GM12874 (cell line): ENCODE results near the gene PDE4C.
A peak's percentile ranks its signal among the peaks of the same experiment; 100 is the strongest.

Experiments
- TF ChIP-seq, protein P1 (sequence below): IDR thresholded peaks from 2 replicates; pipeline ENCODE4 v1.5.1; 2011; ENCODE audit warnings: low read depth, mild to moderate bottlenecking, control low read depth, low read length, moderate library complexity; ENCODE audit not compliant: insufficient read depth

PDE4C gene

DNA sequence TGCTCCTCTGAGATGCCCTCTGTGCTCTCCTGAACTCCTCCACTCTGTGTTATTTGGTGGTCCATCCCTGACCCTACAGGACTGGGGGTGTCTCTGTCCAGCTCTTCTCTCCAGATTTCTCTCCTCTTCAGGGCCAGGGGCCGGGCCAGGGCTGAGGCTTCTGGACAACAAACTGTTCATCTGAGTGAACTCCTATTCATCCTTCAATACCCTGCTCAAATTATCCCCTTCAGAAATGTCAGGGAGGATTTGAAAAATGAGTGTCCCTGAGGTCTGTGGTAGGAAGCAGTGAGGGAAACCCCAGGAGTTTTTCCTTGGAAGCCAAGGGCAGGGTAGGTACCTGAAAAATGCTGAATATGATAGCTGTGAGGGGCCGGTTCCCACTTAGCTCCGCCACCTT lies 7.6 kb downstream of the PDE4C start:
- TF ChIP-seq, protein P1, sequence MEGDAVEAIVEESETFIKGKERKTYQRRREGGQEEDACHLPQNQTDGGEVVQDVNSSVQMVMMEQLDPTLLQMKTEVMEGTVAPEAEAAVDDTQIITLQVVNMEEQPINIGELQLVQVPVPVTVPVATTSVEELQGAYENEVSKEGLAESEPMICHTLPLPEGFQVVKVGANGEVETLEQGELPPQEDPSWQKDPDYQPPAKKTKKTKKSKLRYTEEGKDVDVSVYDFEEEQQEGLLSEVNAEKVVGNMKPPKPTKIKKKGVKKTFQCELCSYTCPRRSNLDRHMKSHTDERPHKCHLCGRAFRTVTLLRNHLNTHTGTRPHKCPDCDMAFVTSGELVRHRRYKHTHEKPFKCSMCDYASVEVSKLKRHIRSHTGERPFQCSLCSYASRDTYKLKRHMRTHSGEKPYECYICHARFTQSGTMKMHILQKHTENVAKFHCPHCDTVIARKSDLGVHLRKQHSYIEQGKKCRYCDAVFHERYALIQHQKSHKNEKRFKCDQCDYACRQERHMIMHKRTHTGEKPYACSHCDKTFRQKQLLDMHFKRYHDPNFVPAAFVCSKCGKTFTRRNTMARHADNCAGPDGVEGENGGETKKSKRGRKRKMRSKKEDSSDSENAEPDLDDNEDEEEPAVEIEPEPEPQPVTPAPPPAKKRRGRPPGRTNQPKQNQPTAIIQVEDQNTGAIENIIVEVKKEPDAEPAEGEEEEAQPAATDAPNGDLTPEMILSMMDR: no peak

DNA sequence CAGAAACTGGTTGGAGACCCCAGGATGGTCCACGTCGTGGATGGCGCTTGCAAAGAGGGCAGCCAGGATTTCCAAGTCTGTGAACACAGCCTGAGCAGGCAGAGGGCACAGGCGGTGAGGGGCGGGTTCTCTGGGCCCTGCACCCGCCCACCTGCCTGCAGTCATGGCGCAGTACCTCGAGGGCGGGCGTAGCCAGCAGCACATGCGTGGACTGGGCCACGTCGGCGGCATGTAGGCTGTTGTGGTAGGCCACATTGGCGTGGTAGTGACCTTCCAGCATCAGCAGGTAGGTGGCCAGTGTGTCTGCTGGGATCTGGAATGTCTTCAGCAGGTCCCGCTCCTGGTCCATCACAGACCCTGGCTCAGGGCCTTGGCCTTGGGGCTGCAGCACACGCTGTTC lies 8.1 kb downstream of the PDE4C start:
- TF ChIP-seq, protein P1: no peak

DNA sequence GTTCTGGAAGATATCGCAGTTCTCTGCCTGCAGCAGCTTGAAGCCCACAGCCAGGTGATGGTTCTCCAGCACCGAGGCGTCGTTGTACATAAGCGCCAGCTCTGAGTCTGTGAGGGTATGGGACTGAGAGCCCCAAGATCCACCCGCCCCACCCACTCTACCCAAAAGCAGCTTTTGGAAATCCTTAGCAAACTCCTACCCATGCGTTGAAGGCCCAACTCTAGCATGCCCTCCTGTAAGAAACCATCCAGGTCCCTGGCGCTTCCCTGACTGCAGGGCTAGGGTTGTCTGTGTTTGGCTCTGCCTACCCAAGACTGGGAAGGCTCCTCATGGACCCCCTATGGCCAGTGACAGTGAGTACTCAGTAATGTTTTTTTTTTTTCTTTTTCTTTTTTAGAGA lies 9.4 kb downstream of the PDE4C start:
- TF ChIP-seq, protein P1: no peak

DNA sequence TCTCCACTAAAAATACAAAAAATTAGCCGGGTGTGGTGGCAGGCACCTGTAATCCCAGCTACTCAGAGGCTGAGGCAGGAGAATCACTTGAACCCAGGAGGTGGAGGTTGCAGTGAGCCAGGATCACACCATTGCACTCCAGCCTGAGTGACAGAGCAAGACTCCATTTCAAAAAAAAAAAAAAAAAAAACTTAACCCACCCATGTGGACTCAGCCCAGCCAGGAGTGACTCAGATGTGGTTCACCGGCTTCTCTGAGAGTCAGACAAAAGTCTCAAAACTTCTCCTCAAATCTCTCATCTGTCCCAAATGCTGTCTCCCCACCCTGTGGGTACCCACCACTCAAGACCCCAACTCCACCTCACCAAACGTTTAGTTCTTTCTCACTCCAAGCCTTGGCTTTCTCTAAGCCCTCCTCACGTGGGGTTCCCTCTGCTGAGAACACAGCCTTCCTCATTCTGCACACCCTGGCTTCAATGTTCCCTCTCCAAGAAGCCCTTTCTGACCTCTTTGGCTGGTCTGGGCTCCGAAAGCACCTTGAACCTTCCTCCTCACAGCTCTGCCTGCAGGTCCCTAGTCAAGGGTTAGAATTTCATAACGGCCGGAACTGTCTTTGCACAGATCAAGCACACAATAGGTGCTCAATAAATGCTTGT lies 11.3 kb downstream of the PDE4C start:
- TF ChIP-seq, protein P1: no peak

DNA sequence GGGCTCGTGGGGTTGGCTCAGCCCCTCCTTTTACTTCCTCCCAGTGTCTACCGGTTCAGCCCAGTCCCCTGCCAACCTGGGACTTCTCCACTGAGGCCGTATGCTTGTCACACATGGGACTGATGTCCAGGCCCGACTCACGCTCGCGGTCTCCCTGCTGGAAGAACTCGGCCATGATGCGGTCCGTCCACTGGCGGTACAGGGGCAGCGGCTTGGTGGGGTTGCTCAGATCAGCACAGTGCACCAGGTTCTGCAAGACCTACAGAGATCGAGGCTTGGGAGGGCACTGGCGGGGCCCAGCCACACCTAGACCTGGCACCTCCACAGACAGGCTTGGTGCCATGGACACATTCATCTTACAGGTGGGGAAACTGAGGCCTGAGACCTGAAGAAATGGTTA lies 14.6 kb downstream of the PDE4C start:
- TF ChIP-seq, protein P1: no peak

DNA sequence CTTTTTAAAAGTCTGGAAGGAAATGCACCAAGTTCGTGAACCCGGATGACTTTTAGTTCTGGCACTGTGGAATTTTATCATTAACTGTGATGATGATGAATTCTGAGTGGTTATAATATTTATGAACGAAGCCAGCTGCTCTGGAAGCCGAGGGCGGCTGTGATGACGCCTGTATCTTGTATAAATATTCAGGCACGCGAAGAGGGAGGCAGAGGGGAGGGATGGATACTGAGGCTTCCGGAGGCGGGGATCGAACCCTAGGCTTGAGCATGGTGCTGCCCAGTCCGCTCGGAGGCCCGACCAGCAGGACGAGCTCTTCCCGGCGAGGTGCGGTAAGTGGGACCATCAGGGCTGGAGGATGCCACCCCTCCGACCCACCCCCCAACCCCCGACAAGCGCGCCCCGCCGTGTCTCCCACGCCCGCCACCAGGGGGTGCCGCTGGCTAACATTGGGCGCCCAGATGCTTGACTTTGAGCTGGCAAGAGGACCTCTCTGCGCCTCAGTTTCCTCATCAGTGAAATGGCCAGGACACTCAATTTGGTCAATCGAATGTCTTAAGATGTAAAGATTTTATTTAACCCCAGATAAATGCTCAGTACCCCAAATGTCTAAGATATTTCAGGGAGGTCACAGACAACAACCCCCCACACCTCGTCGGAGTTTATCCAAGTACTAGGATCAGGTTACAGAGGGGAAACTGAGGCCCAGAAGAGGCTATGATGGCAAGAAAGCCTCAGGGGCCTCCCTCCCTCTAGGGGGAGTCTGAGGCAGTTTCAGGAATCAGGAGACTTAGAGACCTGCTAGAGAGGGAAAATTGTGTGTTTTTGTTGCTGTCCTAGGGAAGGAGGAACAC lies 17.9 kb downstream of the PDE4C start:
- TF ChIP-seq, protein P1: peak; percentile 83

DNA sequence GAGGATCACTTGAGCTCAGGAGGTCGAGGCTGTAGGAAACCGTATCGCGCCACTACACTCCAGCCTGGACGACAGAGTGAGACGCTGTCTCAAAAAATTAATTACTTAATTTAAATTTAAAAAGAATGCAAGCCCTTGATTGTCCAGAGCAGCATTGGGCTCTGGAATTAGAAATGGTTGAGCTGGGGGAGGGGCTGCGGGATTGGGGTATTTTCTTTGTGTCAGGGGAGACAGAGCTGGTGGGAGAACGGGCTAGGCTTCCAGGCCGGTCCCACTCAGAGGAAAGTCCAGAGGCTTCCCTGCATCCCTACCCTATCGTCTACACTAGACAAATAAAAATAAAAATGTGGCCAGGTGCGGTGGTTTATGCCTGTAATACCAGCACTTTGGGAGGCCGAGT lies 20.2 kb downstream of the PDE4C start:
- TF ChIP-seq, protein P1: no peak
